ENCODE measurements around the gene PDZD2. TPM values are rescaled to one million over a fixed set of nuclear protein-coding genes. Genes with fewer than 3 reads are reported as not detected.

The PDZD2 gene
- total RNA-seq, 1 donor from 2014 or later, result not detected

DNA sequence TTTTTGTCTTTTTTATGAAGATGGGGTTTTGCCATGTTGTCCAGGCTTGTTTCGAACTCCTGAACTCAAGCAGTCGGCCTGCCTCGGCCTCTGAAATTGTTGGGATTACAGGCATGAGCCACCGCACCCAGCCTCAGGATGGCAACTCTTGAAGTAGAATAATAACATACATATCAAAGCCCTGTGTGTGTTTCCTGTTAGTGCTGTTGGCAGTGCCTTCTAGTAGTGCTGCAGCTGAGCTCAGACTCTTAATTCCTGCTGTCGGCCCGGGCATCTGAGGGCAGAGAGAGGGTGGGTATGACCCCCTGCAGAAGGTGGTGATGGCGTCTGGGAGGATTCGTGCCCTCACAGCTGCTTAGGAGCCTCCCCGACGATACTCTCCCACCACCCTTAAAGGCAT is 227.2 kb downstream of the PDZD2 start:
- intact Hi-C loops (cut with micrococcal nuclease), result no loop called here
- H3K4me1 Mint-ChIP-seq (ENCODE audit: low read depth), result no peaks in the 10 kb centered on the region
- no peak overlapping the region for H3K4me3 Mint-ChIP-seq
- no peaks in the 10 kb centered on the region for H3K36me3 Mint-ChIP-seq (ENCODE audit: low read depth)
- no peak for DNase-seq (ENCODE audit: low spot score)
- H3K27me3 Mint-ChIP-seq (ENCODE audit: insufficient read depth), result peaks cover 2% of the 10 kb centered on the region
- H3K9me3 Mint-ChIP-seq, result no peaks in the 10 kb centered on the region
- H3K27ac Mint-ChIP-seq, result no peak overlapping the region

DNA sequence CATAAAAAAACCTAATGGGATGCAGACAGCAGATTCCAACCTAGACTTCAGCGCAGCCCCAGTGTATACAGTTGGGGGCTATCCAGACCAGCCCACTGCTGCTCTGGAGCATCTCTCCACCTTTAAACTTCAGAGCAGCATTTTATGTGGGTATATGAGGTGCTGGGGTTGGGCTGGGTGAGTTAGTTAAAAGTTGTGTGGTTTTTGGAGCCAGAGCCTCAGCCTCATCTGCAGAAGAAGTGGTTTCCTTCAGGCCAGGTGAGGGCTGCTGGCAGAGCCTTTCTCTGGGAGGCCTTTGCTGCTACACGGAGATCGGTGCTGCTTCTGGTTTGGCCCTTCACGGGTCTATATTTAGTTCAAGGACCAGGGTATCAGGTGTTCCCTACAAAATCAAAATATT is 228.3 kb downstream of the PDZD2 start:
- Mint-ChIP-seq H3K27ac (no peak overlapping the region), H3K4me3 (no peak overlapping the region), H3K27me3 (ENCODE audit: insufficient read depth) (peaks cover 2% of the 10 kb centered on the region), H3K4me1 (ENCODE audit: low read depth) (no peaks in the 10 kb centered on the region), H3K36me3 (ENCODE audit: low read depth) (no peaks in the 10 kb centered on the region), H3K9me3 (no peaks in the 10 kb centered on the region)
- intact Hi-C loops (cut with micrococcal nuclease), result no loop called here
- no peak for DNase-seq (ENCODE audit: low spot score)

DNA sequence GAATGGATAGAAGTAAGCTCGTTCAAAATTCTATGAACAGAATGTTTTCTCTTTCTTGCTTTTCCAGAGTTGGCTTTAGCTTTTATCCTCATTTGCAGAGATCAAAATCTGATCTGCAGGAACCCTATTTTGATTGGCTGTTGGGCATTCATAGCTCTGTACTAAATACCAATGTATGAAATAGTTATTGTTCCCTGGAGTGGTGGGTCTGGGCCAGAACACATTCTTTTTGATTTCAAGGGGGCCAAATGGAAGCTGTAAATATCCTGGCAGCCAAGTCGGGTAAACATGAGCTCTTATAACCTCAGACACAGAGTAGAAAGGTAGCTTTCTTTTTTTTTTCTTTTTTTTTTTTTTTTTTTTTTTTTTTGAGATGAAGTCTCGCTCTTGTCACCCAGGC is 241.5 kb downstream of the PDZD2 start:
- H3K27ac Mint-ChIP-seq, result no peak overlapping the region
- no peaks in the 10 kb centered on the region for H3K36me3 Mint-ChIP-seq (ENCODE audit: low read depth)
- DNase-seq (ENCODE audit: low spot score), result no peak
- H3K9me3 Mint-ChIP-seq, result no peaks in the 10 kb centered on the region
- H3K4me3 Mint-ChIP-seq, result no peak overlapping the region
- H3K4me1 Mint-ChIP-seq (ENCODE audit: low read depth), result no peaks in the 10 kb centered on the region
- H3K27me3 Mint-ChIP-seq (ENCODE audit: insufficient read depth), result peaks cover 3% of the 10 kb centered on the region
- intact Hi-C loops (cut with micrococcal nuclease), result no loop called here

DNA sequence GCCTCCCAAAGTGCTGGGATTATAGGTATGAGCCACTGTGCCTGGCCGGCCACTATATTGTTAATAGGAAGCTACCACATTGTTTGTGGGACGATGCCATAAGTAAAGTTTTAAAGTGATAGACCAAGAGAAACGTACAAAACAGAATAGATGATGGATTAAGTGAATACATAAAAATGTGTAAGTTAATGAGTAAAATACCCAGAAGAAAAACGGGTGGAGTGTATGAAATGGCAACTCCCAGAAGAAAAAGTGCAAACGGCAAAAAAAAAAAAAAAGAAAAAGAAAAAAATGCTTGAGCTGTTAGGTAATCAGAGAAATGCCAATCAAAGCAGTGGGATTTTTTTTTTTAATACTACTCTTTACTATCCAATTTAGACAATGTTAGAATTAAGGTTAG is 246.0 kb downstream of the PDZD2 start:
- no peak overlapping the region for H3K27ac Mint-ChIP-seq
- no peak overlapping the region for H3K4me3 Mint-ChIP-seq
- no peaks in the 10 kb centered on the region for H3K36me3 Mint-ChIP-seq (ENCODE audit: low read depth)
- peaks cover 3% of the 10 kb centered on the region for H3K27me3 Mint-ChIP-seq (ENCODE audit: insufficient read depth)
- H3K4me1 Mint-ChIP-seq (ENCODE audit: low read depth), result no peaks in the 10 kb centered on the region
- H3K9me3 Mint-ChIP-seq, result no peaks in the 10 kb centered on the region
- DNase-seq (ENCODE audit: low spot score), result no peak
- intact Hi-C loops (cut with micrococcal nuclease), result no loop called here

DNA sequence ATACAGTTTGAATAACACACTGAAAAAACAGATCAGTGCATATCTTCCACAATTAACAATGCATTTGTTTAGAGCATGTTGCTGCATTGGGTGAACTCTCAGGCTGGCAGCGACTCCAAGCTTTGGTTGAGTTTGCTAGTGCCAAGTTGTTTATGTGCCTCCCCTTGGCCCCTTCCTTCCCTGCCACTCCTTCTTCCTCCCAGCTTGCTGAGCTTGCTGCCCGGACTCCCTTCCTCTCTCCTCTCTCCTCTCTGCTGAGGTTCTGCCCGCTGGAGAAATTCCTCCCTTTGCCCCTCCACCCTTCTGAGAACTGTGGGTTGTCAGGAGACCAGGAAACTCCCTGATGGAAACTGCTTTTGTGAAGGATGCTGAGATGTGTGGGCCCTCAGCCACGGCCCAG is 247.3 kb downstream of the PDZD2 start:
- intact Hi-C loops (cut with micrococcal nuclease), result no loop called here
- Mint-ChIP-seq H3K36me3 (ENCODE audit: low read depth) (no peaks in the 10 kb centered on the region), H3K4me1 (ENCODE audit: low read depth) (no peaks in the 10 kb centered on the region), H3K27me3 (ENCODE audit: insufficient read depth) (peaks cover 3% of the 10 kb centered on the region), H3K9me3 (no peaks in the 10 kb centered on the region), H3K4me3 (no peak overlapping the region), H3K27ac (no peak overlapping the region)
- DNase-seq (ENCODE audit: low spot score), result no peak

DNA sequence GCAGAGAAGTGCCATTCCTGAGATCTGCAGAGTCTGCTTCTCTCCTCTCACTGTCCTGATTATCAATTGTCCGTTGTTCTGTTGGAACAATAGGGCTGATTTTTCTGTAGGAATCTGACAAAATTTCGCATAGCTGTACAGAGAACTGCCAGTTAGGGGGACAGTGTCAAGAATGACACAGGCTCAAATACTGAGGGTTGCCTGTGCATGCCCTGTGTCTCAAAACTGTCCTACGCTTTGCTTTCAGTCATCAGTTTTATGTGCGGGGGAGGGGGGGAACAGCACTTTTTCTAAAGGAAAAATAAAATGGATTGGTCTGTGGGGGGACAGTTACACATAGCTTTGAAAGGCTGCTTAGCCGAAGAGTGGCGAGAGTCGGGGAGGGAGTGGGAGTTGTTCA is 248.6 kb downstream of the PDZD2 start:
- Mint-ChIP-seq H3K36me3 (ENCODE audit: low read depth) (no peaks in the 10 kb centered on the region), H3K4me1 (ENCODE audit: low read depth) (no peaks in the 10 kb centered on the region), H3K27ac (no peak overlapping the region), H3K9me3 (no peaks in the 10 kb centered on the region), H3K4me3 (no peak overlapping the region), H3K27me3 (ENCODE audit: insufficient read depth) (peaks cover 3% of the 10 kb centered on the region)
- intact Hi-C loops (cut with micrococcal nuclease), result no loop called here
- no peak for DNase-seq (ENCODE audit: low spot score)

DNA sequence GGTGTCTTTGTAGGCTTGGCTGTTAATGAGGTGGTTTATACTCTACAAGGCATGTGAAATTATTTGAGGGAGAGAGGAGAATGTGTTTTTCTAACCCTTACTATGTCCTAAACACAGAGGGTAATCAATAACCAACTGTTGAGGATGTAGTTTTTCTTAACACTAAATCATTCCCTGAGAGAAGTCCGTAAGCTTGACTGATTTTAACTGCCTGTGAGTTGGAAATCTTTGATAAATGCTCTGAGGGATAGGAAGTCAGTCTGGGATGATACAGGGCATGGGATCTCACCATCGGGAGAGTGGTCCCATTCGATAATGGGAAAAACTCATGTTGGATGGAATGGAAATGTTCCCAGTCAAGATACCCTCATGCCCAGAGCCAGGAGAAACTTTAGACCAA is 249.6 kb downstream of the PDZD2 start:
- no peak overlapping the region for H3K27ac Mint-ChIP-seq
- H3K4me3 Mint-ChIP-seq, result no peak overlapping the region
- H3K4me1 Mint-ChIP-seq (ENCODE audit: low read depth), result no peaks in the 10 kb centered on the region
- no peak for DNase-seq (ENCODE audit: low spot score)
- no peaks in the 10 kb centered on the region for H3K36me3 Mint-ChIP-seq (ENCODE audit: low read depth)
- no peaks in the 10 kb centered on the region for H3K9me3 Mint-ChIP-seq
- peaks cover 3% of the 10 kb centered on the region for H3K27me3 Mint-ChIP-seq (ENCODE audit: insufficient read depth)
- intact Hi-C loops (cut with micrococcal nuclease), result no loop called here

DNA sequence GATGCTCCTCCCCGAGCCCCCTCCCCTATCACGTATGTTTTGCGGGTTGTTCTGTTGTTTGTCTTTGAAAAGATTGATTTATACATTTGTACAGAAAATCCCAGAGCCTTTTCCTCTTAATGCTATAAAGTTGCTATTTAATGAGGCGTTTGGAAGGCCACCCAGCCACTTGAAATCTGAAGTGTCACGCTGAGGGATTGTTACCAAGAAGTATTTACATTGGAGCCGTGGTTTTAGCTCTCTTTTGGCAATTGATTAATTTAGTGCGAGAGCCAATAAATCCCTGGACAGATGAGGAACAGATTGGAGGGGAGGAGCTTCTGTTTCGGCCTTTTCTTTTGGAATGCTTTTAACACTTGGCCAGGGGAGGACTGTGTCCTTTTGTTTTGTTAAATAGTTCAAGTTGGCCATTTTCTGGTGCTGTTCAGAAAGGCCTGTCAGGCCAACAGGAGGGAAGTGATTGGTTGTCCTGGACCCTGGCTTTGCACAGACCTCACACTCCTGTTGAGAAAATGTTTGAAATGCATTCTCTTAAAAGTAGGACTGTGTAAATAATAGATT is 250.2 kb downstream of the PDZD2 start:
- no peak overlapping the region for H3K27ac Mint-ChIP-seq
- no peak overlapping the region for H3K4me3 Mint-ChIP-seq
- DNase-seq (ENCODE audit: low spot score), result no peak
- no peaks in the 10 kb centered on the region for H3K36me3 Mint-ChIP-seq (ENCODE audit: low read depth)
- H3K9me3 Mint-ChIP-seq, result no peaks in the 10 kb centered on the region
- peaks cover 3% of the 10 kb centered on the region for H3K27me3 Mint-ChIP-seq (ENCODE audit: insufficient read depth)
- H3K4me1 Mint-ChIP-seq (ENCODE audit: low read depth), result no peaks in the 10 kb centered on the region
- intact Hi-C loops (cut with micrococcal nuclease), result no loop called here

DNA sequence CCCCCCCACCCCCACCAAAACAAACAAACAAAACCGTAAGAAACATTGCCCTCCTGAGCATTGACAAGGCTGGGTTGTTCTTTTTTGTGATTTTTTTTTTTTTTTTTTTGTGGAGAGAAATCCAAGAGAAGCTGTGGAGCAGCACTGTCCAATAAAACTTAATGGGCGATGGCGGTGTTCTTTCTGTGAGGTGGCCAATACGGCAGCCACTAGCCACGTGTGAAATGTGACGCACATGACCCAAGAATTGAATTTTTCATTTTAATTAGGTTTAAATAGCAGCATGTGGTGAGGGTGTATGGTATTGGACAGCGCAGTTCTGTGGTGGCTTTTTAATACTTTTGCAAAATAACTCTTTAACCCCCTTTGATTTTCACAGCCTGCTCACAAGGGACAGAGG is 251.1 kb downstream of the PDZD2 start:
- DNase-seq (ENCODE audit: low spot score), result no peak
- intact Hi-C loops (cut with micrococcal nuclease), result no loop called here
- Mint-ChIP-seq H3K4me1 (ENCODE audit: low read depth) (no peaks in the 10 kb centered on the region), H3K9me3 (no peaks in the 10 kb centered on the region), H3K36me3 (ENCODE audit: low read depth) (no peaks in the 10 kb centered on the region), H3K27ac (no peak overlapping the region), H3K27me3 (ENCODE audit: insufficient read depth) (no peaks in the 10 kb centered on the region), H3K4me3 (no peak overlapping the region)

DNA sequence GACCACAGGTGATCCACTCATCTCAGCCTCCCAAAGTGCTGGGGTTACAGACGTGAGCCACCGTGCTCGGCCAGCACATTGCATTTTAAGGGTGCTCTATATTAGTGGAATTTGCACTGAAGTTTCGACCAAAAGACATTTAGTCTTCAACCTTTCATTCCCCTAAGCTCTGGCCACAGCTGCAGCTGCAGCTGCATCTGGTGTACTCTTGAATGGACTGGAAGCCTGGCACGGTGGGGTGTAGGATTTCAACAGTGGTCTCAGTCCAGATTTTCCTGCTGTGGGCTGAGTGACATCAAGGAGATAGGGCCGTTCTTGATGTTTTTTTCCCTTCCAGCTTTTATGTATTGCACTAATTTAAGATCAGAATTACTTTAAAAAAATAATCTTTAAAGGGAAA is 255.2 kb downstream of the PDZD2 start:
- H3K27ac Mint-ChIP-seq, result no peak overlapping the region
- H3K27me3 Mint-ChIP-seq (ENCODE audit: insufficient read depth), result no peaks in the 10 kb centered on the region
- no peaks in the 10 kb centered on the region for H3K4me1 Mint-ChIP-seq (ENCODE audit: low read depth)
- intact Hi-C loops (cut with micrococcal nuclease), result no loop called here
- H3K36me3 Mint-ChIP-seq (ENCODE audit: low read depth), result no peaks in the 10 kb centered on the region
- H3K9me3 Mint-ChIP-seq, result no peaks in the 10 kb centered on the region
- no peak overlapping the region for H3K4me3 Mint-ChIP-seq
- no peak for DNase-seq (ENCODE audit: low spot score)

DNA sequence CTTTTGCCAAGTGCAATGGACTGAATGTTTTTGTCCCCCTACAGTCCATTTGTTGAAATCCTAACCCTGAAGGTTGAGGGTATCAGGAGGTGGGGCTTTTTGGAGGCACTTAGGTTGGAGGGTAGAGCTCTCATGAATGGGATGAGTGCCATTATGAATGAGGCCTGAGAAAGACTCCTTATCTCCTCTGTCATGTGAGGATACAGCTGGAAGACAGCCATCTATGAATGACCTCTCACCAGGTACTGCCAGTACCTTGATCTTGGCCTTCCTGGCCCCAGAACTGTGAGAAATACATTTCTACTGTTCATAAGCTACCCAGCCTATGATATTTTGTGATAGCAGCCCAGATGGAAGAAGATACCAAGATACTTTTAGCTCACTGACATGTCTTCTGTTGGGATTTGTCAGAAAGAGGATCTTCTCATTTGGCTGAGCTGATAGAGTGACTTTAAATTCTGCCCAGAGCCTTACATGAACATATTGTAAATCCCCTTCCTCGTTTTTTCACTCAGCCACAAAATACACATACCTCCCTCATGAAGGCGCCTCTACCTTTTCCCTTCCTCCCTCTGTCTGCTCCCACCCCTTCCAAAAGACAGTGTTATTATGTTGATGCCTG is 256.4 kb downstream of the PDZD2 start:
- H3K27ac Mint-ChIP-seq, result no peak overlapping the region
- no peaks in the 10 kb centered on the region for H3K27me3 Mint-ChIP-seq (ENCODE audit: insufficient read depth)
- no peaks in the 10 kb centered on the region for H3K9me3 Mint-ChIP-seq
- no peak for DNase-seq (ENCODE audit: low spot score)
- H3K4me1 Mint-ChIP-seq (ENCODE audit: low read depth), result no peaks in the 10 kb centered on the region
- no peak overlapping the region for H3K4me3 Mint-ChIP-seq
- H3K36me3 Mint-ChIP-seq (ENCODE audit: low read depth), result no peaks in the 10 kb centered on the region
- intact Hi-C loops (cut with micrococcal nuclease), result no loop called here

DNA sequence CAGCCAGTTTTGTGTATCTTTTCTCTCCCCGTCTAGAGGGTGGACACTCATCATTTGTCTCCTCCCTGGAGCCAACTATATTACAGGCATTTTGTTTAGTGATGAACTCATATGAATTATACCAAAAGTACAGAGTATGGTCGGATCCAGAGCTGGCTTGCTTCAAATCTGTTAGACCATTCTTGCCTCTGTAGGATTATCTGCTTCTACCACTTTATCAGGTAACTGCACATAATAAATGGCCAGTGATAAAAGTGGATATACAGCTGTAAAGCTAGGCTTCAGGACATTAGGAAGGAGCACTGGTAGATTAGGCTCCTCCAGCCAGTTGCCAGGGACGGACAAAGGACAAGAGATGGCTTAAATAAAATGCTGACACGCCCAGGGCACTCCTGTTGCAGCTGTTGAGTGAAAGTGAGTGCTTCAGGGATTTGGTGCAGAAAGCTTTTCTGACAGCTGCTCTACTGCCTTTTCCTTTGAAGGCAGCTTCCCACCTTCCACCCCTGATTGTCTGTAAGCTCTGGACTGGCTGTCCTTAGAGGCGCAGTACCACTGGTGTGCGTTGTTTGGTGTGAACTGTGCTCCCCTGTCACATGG is 259.2 kb downstream of the PDZD2 start:
- DNase-seq (ENCODE audit: low spot score), result no peak
- H3K27me3 Mint-ChIP-seq (ENCODE audit: insufficient read depth), result no peaks in the 10 kb centered on the region
- H3K9me3 Mint-ChIP-seq, result no peaks in the 10 kb centered on the region
- intact Hi-C loops (cut with micrococcal nuclease), result no loop called here
- no peak overlapping the region for H3K27ac Mint-ChIP-seq
- H3K4me3 Mint-ChIP-seq, result no peak overlapping the region
- H3K4me1 Mint-ChIP-seq (ENCODE audit: low read depth), result no peaks in the 10 kb centered on the region
- H3K36me3 Mint-ChIP-seq (ENCODE audit: low read depth), result no peaks in the 10 kb centered on the region

DNA sequence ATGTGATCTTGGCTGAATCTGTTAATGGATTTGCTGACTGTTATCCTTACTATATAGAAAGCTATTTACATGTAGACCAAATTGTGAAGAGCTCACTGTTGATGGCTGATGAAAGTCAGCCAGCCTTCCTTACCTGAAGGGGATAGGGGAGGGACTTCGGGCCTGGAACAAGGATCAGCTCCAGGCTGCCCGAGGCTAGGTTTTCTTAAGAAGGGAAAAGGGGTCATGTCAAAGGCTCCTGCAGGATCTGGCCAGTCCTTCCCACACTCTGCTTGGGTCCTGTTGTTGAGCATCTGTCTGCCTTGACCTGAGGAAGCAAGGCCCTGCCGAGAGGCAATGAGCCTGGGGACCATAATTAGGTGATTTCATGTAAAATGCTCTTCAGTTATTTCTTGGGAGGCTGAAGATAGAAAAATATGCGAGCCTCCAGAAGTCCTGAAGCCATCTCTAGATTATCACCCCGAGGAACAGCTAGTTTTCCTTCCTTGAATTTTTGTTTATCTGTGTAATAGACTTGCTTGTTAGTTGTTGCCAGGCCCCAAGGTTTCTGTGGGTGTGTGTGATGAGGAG is 261.4 kb downstream of the PDZD2 start:
- no peaks in the 10 kb centered on the region for H3K4me1 Mint-ChIP-seq (ENCODE audit: low read depth)
- no peaks in the 10 kb centered on the region for H3K9me3 Mint-ChIP-seq

More for the DNA sequence above, 261.4 kb downstream of the PDZD2 start:
- Mint-ChIP-seq H3K36me3 (ENCODE audit: low read depth) (no peaks in the 10 kb centered on the region), H3K27me3 (ENCODE audit: insufficient read depth) (no peaks in the 10 kb centered on the region), H3K27ac (no peak overlapping the region), H3K4me3 (no peak overlapping the region)
- intact Hi-C loops (cut with micrococcal nuclease), result no loop called here
- no peak for DNase-seq (ENCODE audit: low spot score)

Measured in activated T-helper 1 cell treated with anti-CD3 and anti-CD28 coated beads, Interleukin-12 subunit alpha, Interleukin-12 subunit beta, Interleukin-2, Interleukin-4 antibody, amounts not matched to agents 30 ng/mL and 10 ng/mL and 1 ng/mL, durations not matched to agents 14 hours and 24 hours and 36 hours (primary cell).